IMR-90 (cell line): ENCODE measurements around the gene STK32A. TPM values are rescaled to one million over a fixed set of nuclear protein-coding genes. Genes with fewer than 3 reads are reported as not detected.

Experiments
- ATAC-seq: fragments of 200-7000 bp; cut with Tn5 transposase; 2 replicates; pipeline ENCODE4 v1.9.1; 2020; ENCODE audit warnings: low read depth, mild to moderate bottlenecking, moderate library complexity
- BruUV-seq: library from RNA; stranded (reverse); fragments of 400-500 nt; replicated peaks from 2 replicates; lab custom pipeline; 2021; lab: Mats Ljungman, UMichigan
- CTCF ChIA-PET: fragments of 300-600 bp; formaldehyde crosslinking; extraction: SDS; loops from one replicate; lab custom pipeline; 2021; ENCODE audit warnings: antibody characterized with exemption; lab: Yijun Ruan, JAX
- POLR2A ChIA-PET: fragments of 300-600 bp; sonication (Branson Sonifier 250); formaldehyde crosslinking; loops from one replicate; lab custom pipeline; 2022; ENCODE audit warnings: antibody characterized with exemption; ENCODE audit not compliant: unreplicated experiment; lab: Charles Lee
- DNase-seq: peaks from one replicate; pipeline ENCODE4 v3.0.0; 2013
- H2AFZ ChIP-seq: replicated peaks from 2 replicates; pipeline ENCODE3; 2013; ENCODE audit warnings: low read length, mild to moderate bottlenecking; ENCODE audit not compliant: poor library complexity
- H2AK5ac ChIP-seq: 2 replicates; pipeline ENCODE4 v1.6.1; 2013; ENCODE audit warnings: low read depth, low read length, inconsistent platforms
- H2AK9ac ChIP-seq: replicated peaks from 2 replicates; pipeline ENCODE3; 2013; ENCODE audit warnings: mild to moderate bottlenecking, low read depth, low read length, moderate library complexity; ENCODE audit not compliant: poor library complexity
- H2BK120ac ChIP-seq: 2 replicates; pipeline ENCODE4 v1.6.1; 2013; ENCODE audit warnings: low read depth, low read length, inconsistent platforms
- H2BK15ac ChIP-seq: 3 replicates; pipeline ENCODE4 v1.6.1; 2013; ENCODE audit warnings: low read depth, low read length, inconsistent platforms
- H2BK20ac ChIP-seq: 2 replicates; pipeline ENCODE4 v1.6.1; 2013; ENCODE audit warnings: low read depth, mild to moderate bottlenecking, inconsistent platforms, low read length, moderate library complexity
- H2BK5ac ChIP-seq: 2 replicates; pipeline ENCODE4 v1.6.1; 2013; ENCODE audit warnings: mild to moderate bottlenecking, low read depth, low read length, inconsistent platforms; ENCODE audit not compliant: poor library complexity, severe bottlenecking
- H3K14ac ChIP-seq: replicated peaks from 2 replicates; pipeline ENCODE4 v1.6.1; 2013; ENCODE audit warnings: low read depth, low read length, inconsistent platforms
- H3K18ac ChIP-seq: 2 replicates; pipeline ENCODE4 v1.6.1; 2013; ENCODE audit warnings: low read depth, low read length, control low read depth
- H3K23ac ChIP-seq: 2 replicates; pipeline ENCODE4 v1.6.1; 2013; ENCODE audit warnings: low read depth, low read length, inconsistent platforms
- H3K27ac ChIP-seq: 2 replicates; pipeline ENCODE4 v1.5.1; 2013; ENCODE audit warnings: mild to moderate bottlenecking, control low read depth, low read length; ENCODE audit not compliant: insufficient read depth
- H3K27me3 ChIP-seq: 2 replicates; pipeline ENCODE4 v1.6.1; 2013; ENCODE audit warnings: low read length; ENCODE audit not compliant: control insufficient read depth, insufficient read depth
- H3K36me3 ChIP-seq: 2 replicates; pipeline ENCODE4 v1.6.1; 2013; ENCODE audit warnings: low read length, mixed read lengths; ENCODE audit not compliant: control insufficient read depth, insufficient read depth
- H3K4ac ChIP-seq: 2 replicates; pipeline ENCODE4 v1.6.1; 2013; ENCODE audit warnings: low read depth, low read length, inconsistent platforms
- H3K4me1 ChIP-seq: 2 replicates; pipeline ENCODE4 v1.6.1; 2013; ENCODE audit warnings: low read length, mixed read lengths; ENCODE audit not compliant: control insufficient read depth, insufficient read depth
- H3K4me2 ChIP-seq: 2 replicates; pipeline ENCODE4 v1.6.1; 2013; ENCODE audit warnings: low read depth, mild to moderate bottlenecking, control low read depth, low read length, moderate library complexity
- H3K4me3 ChIP-seq: 2 replicates; pipeline ENCODE4 v1.5.1; 2013; ENCODE audit warnings: low read depth, mild to moderate bottlenecking, control low read depth, low read length, moderate library complexity; ENCODE audit not compliant: insufficient read depth
- H3K56ac ChIP-seq: 2 replicates; pipeline ENCODE4 v1.6.1; 2013; ENCODE audit warnings: low read length, inconsistent platforms; ENCODE audit not compliant: insufficient read depth; ENCODE audit errors: extremely low read depth
- H3K79me1 ChIP-seq, 2 experiments: 2 replicates each; pipeline ENCODE4 v1.6.1; 2013; ENCODE audit warnings: low read length in 2 of 2, inconsistent platforms in 1 of 2, low read depth in 1 of 2
- H3K9ac ChIP-seq: 2 replicates; pipeline ENCODE4 v1.6.1; 2013; ENCODE audit warnings: low read depth, low read length, control low read depth
- H3K9me1 ChIP-seq: 2 replicates; pipeline ENCODE4 v1.6.1; 2013; ENCODE audit warnings: low read length, inconsistent platforms; ENCODE audit not compliant: insufficient read depth
- H3K9me3 ChIP-seq: 2 replicates; pipeline ENCODE4 v1.6.1; 2013; ENCODE audit warnings: low read length; ENCODE audit not compliant: control insufficient read depth, insufficient read depth
- H4K20me1 ChIP-seq: 2 replicates; pipeline ENCODE4 v1.6.1; 2013; ENCODE audit warnings: low read length, inconsistent platforms; ENCODE audit not compliant: insufficient read depth
- H4K5ac ChIP-seq: 2 replicates; pipeline ENCODE4 v1.6.1; 2013; ENCODE audit warnings: mild to moderate bottlenecking, low read depth, low read length, control low read depth
- H4K8ac ChIP-seq, 2 experiments: 2 replicates each; pipeline ENCODE4 v1.6.1; 2013; ENCODE audit warnings: low read depth in 2 of 2, low read length in 2 of 2, control low read depth in 1 of 2, inconsistent platforms in 1 of 2
- H4K91ac ChIP-seq: 2 replicates; pipeline ENCODE4 v1.6.1; 2013; ENCODE audit warnings: low read depth, low read length, inconsistent platforms; ENCODE audit not compliant: insufficient read depth
- BHLHE40 ChIP-seq: fragments of 150-350 bp; IDR thresholded peaks from 2 replicates; pipeline ENCODE4 v1.6.1; 2016; ENCODE audit warnings: mild to moderate bottlenecking, low read depth, low read length
- CEBPB ChIP-seq: IDR thresholded peaks from 2 replicates; pipeline ENCODE4 v1.6.1; 2012; ENCODE audit warnings: low read depth, low read length, improper control_type of control experiment
- CTCF ChIP-seq: conservative IDR thresholded peaks from 2 replicates; pipeline ENCODE4 v1.5.1; 2012; ENCODE audit warnings: mild to moderate bottlenecking, low read depth, low read length, improper control_type of control experiment
- ELK1 ChIP-seq: fragments of 150-350 bp; IDR thresholded peaks from 2 replicates; pipeline ENCODE4 v1.6.1; 2016; ENCODE audit warnings: low read depth, mild to moderate bottlenecking, low read length, moderate library complexity, borderline replicate concordance
- FOS ChIP-seq: fragments of 150-350 bp; IDR thresholded peaks from 2 replicates; pipeline ENCODE4 v1.6.1; 2016; ENCODE audit warnings: low read depth, low read length
- MAFK ChIP-seq: IDR thresholded peaks from 2 replicates; pipeline ENCODE4 v1.6.1; 2012; ENCODE audit warnings: low read depth, low read length, improper control_type of control experiment
- MAZ ChIP-seq: IDR thresholded peaks from 2 replicates; pipeline ENCODE4 v1.6.1; 2012; ENCODE audit warnings: low read depth, mild to moderate bottlenecking, low read length, improper control_type of control experiment, moderate library complexity, borderline replicate concordance
- NFE2L2 ChIP-seq: fragments of 150-350 bp; IDR thresholded peaks from 2 replicates; pipeline ENCODE4 v1.6.1; 2016; ENCODE audit warnings: low read depth, mild to moderate bottlenecking, low read length
- POLR2A ChIP-seq: IDR thresholded peaks from 2 replicates; pipeline ENCODE4 v1.6.1; 2012; ENCODE audit warnings: mild to moderate bottlenecking, low read depth, low read length
- RAD21 ChIP-seq: IDR thresholded peaks from 2 replicates; pipeline ENCODE4 v1.6.1; 2012; ENCODE audit warnings: low read length, improper control_type of control experiment
- RCOR1 ChIP-seq: IDR thresholded peaks from 2 replicates; pipeline ENCODE4 v1.6.1; 2012; ENCODE audit warnings: mild to moderate bottlenecking, low read length, improper control_type of control experiment; ENCODE audit not compliant: insufficient replicate concordance
- RFX5 ChIP-seq: IDR thresholded peaks from 2 replicates; pipeline ENCODE4 v1.8.0; 2012; ENCODE audit warnings: low read depth, mild to moderate bottlenecking, low read length, moderate library complexity
- SMC3 ChIP-seq: fragments of 150-350 bp; IDR thresholded peaks from 2 replicates; pipeline ENCODE4 v1.6.1; 2016; ENCODE audit warnings: low read depth, mild to moderate bottlenecking, antibody characterized with exemption, low read length, moderate library complexity
- WGBS, 2 experiments: methylation state at CpG; one replicate each; pipeline versions ENCODE4 v1.1.5 to v1.1.7; 2013; ENCODE audit warnings: missing lambda C conversion rate in 2 of 2; ENCODE audit not compliant: insufficient read length in 1 of 2; ENCODE audit errors: extremely low coverage in 2 of 2; 5-methylcytosine and 5-hydroxymethylcytosine counted together
- dilution Hi-C: fragments of 300-500 bp; cut with HindIII; formaldehyde crosslinking; loops from one replicate; pipeline ENCODE4 v1.14.3; 2018; ENCODE audit warnings: low sequenced_read_pairs; ENCODE audit not compliant: unreplicated experiment
- in situ Hi-C: fragments of 300-500 bp; cut with MboI; formaldehyde crosslinking; loops from 3 replicates; pipeline ENCODE4 v1.14.3; 2019; ENCODE audit warnings: low sequenced_read_pairs, inconsistent platforms, mixed read lengths
- intact Hi-C: fragments of 100-400 bp; cut with micrococcal nuclease; formaldehyde crosslinking; loops from 2 replicates; pipeline ENCODE4 v1.10.0; 2022
- polyA plus RNA-seq, 3 experiments: library from polyadenylated mRNA; depleted of rRNA; stranded (reverse); fragments of >200 nt; gene quantifications; 2 replicates each; pipeline ENCODE4 v1.2.3, GENCODE V29; 2012; ENCODE audit warnings: low replicate concordance in 1 of 3
- total RNA-seq: library from RNA; depleted of rRNA; stranded (reverse); fragments of >200 nt; gene quantifications from 2 replicates; pipeline ENCODE4 v1.2.3, GENCODE V29; 2012

Gene STK32A
- total and polyA plus RNA-seq, 2 of the 4 experiments (the other 2 are of a cell fraction): 0.12 to 0.18 TPM

- no peak for TF ChIP-seq ELK1
- no peak for TF ChIP-seq MAZ
- no peak for TF ChIP-seq BHLHE40
Observed at GRCh38 chr5:147430628-147431027, 195.8 kb downstream of the STK32A start (continued).

GRCh38 chr5:147431586-147431985, 196.8 kb downstream of the STK32A start:
- WGBS, 2 experiments: no CpG with 5 or more reads among the region's 3 CpGs
- TF ChIP-seq CEBPB: no peak
- TF ChIP-seq RCOR1: no peak
- TF ChIP-seq BHLHE40: no peak
- no peak for TF ChIP-seq FOS
- TF ChIP-seq POLR2A: no peak
- no peak for TF ChIP-seq RAD21
- no peak for TF ChIP-seq CTCF
- TF ChIP-seq MAZ: no peak
- TF ChIP-seq SMC3: no peak
- TF ChIP-seq NFE2L2: no peak
- no peak for TF ChIP-seq MAFK
- no peak for TF ChIP-seq RFX5
- no peak for TF ChIP-seq ELK1

More at GRCh38 chr5:147431586-147431985, 196.8 kb downstream of the STK32A start:
- H3K36me3 ChIP-seq: no peaks in the 10 kb centered on the region
- H2AFZ ChIP-seq: no peak overlapping the region
- ChIA-PET POLR2A (no interaction called here), CTCF (no interaction called here)
- dilution Hi-C loops: no loop called here
- H3K9ac ChIP-seq: no peak overlapping the region
- no peak overlapping the region for H4K91ac ChIP-seq
- peaks cover 6% of the 10 kb centered on the region for H3K4me1 ChIP-seq
- no peak overlapping the region for H4K8ac ChIP-seq
- no peak overlapping the region for H2BK5ac ChIP-seq
- no peaks in the 10 kb centered on the region; the same call in 1 of the 2 replicates for H3K9me1 ChIP-seq
- H3K27me3 ChIP-seq: no peaks in the 10 kb centered on the region
- no peak overlapping the region for H3K56ac ChIP-seq
- H3K23ac ChIP-seq: no peak overlapping the region
- in situ Hi-C loops: no loop called here
- no TSS peak for BruUV-seq
- H3K79me1 ChIP-seq: peaks cover 34 to 52% of the 10 kb centered on the region in 2 experiments
- ATAC-seq: no peak
- H3K4me3 ChIP-seq: no peak overlapping the region
- no peak overlapping the region for H3K27ac ChIP-seq
- no peak overlapping the region for H2AK9ac ChIP-seq
- H2BK20ac ChIP-seq: no peak overlapping the region
- H3K14ac ChIP-seq: no peak overlapping the region
- no peaks in the 10 kb centered on the region for H3K9me3 ChIP-seq
- no peaks in the 10 kb centered on the region; the same call in 1 of the 2 replicates for H4K20me1 ChIP-seq
- H2BK15ac ChIP-seq: no peak overlapping the region
- H3K4ac ChIP-seq: no peak overlapping the region
- intact Hi-C loops: no loop called here
- H2BK120ac ChIP-seq: no peak overlapping the region
- no peak overlapping the region for H3K4me2 ChIP-seq
- no peak for DNase-seq
- H4K5ac ChIP-seq: no peak overlapping the region
- H3K18ac ChIP-seq: no peak overlapping the region
- H2AK5ac ChIP-seq: no peak overlapping the region
